Left lobe of liver (tissue), 2 donors: ENCODE data around the gene LEF1. TPM values are rescaled to one million over a fixed set of nuclear protein-coding genes. Genes with fewer than 3 reads are reported as not detected.
A peak's percentile ranks its signal among the peaks of the same experiment; 100 is the strongest.
"Not testable (repeated sequence)": the region's sequence is repeated elsewhere in the genome, so short reads cannot be mapped to it uniquely, and the experiment has no call there.

ENCODE experiments used
- ATAC-seq: fragments of 200-7000 bp; cut with Tn5 transposase; one replicate; pipeline ENCODE4 v1.9.1; 2020; ENCODE audit warnings: mild to moderate bottlenecking, moderate library complexity
- DNase-seq: peaks from one replicate; pipeline ENCODE4 v3.0.0-alpha.2; 2020; ENCODE audit warnings: low spot score
- total RNA-seq: library from RNA; stranded (reverse); gene quantifications from one replicate; pipeline ENCODE4 v1.2.1, GENCODE V29; 2021
- donor health status: DM: no; HTN: no; CAD: no; lungs with moderate emphysema.
- donor health status: DM: no; HTN: yes; CAD: no.

Gene LEF1
- total RNA-seq, 1 donor from 2014 or later, result 0.73 TPM

GRCh38 chr4:108037884-108038283 is 130.8 kb downstream of the LEF1 start:
- DNase-seq (no peak), ATAC-seq (no peak)

DNA sequence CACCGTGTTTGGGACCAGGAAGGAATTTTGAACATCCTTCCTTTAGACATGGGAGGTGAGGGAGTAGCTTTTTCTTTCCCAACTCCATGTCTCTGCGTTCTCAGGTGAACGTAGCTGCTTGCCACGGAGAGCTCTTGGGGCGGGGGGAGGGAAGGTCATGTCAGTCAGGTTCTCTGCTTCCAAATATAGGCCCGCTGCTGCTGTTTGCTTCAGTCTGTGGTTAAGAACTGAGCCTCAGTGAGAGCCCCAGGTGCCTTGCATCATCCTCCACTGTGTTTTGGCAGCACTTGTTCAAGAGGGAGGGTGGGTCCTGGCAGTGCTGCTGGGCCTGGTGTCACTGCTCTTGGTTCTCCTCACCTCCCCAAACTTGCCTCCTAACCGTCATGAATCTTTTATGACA is 132.5 kb downstream of the LEF1 start:
- ATAC-seq (peak; percentile 40), DNase-seq (no peak)

- no peak for ATAC-seq
- DNase-seq, result no peak
Observed at GRCh38 chr4:108035691-108036090, 133.0 kb downstream of the LEF1 start.

DNA sequence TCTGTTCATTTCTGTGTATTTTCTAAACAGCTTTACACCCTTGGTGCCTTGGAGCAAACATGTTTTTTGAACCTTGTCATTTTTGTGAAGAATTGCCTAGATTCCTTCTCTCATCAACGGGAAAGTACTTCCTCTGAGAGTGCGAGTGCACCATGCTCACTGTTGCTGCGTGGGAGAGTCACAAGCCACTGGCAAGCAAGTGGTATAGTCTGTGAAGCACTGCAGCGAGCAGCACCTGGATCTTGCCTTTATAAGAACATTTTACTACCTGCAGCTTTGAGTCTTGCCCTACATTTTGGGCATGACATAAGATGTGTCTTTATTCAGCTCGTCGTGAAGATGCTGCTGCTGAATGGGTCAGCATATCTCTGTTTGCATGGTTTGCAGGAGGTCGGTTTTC is 134.2 kb downstream of the LEF1 start:
- DNase-seq (no peak), ATAC-seq (no peak)

DNA sequence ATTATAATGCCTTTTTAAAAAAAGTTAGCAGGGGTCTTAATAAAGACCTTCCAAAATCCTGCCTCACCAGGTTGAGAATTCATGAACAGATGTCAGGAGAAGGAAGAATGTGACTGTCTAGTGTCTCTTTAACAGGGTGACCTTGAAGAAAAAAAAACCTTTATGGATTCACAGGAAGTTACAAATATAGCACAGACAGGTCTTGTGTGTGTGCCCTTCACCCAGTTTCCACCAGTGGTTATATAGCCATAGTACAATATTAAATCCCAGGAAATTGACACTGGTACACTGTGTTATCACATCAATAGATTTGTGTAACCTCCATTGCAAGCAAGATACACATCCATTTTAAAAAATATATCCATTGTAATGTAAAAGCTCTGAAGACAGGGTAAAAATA is 135.4 kb downstream of the LEF1 start:
- ATAC-seq, result no peak

DNA sequence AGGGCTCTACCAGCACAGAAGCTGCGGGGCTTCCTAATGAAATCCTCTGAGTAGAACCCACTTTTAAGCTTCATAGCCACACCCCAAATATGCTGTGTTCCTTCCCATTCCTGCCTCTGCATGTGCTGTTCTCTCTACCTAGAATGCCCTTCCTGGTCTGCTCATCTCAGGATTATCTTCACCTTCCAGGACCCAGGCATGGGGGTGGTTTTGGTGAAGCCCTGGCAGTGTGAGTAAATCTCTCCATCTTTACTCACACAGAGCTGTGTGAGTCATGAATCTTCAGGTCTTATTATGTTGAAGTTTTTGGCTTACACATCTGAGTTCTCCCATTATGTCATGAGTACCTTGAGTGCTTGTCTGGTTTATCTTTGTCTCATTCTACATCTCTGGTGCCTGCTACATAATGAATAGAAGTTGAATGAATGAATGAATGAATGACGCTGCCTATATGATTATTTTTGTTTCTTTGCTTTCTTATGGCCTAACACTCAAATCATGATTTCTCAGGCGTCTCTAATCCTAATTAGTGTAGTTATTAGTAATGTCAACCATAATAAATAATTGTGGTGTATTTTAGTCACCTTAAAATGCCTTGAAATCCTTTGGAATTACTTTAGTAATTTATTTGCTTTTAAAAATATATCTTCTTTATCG is 137.2 kb downstream of the LEF1 start:
- DNase-seq (no peak), ATAC-seq (no peak)

More for the DNA sequence above, 135.4 kb downstream of the LEF1 start:
- DNase-seq, result no peak

GRCh38 chr4:108030332-108030731 is 138.4 kb downstream of the LEF1 start:
- DNase-seq (no peak), ATAC-seq (peak; percentile 64)

- no peak for DNase-seq
- ATAC-seq, result peak; percentile 14
Observed at GRCh38 chr4:108029731-108030130, 139.0 kb downstream of the LEF1 start.

GRCh38 chr4:108029016-108029720 is 139.6 kb downstream of the LEF1 start:
- DNase-seq, result no peak
- ATAC-seq, result peak; percentile 10

- ATAC-seq, result no peak
Observed at GRCh38 chr4:108024878-108025165, 143.9 kb downstream of the LEF1 start.

DNA sequence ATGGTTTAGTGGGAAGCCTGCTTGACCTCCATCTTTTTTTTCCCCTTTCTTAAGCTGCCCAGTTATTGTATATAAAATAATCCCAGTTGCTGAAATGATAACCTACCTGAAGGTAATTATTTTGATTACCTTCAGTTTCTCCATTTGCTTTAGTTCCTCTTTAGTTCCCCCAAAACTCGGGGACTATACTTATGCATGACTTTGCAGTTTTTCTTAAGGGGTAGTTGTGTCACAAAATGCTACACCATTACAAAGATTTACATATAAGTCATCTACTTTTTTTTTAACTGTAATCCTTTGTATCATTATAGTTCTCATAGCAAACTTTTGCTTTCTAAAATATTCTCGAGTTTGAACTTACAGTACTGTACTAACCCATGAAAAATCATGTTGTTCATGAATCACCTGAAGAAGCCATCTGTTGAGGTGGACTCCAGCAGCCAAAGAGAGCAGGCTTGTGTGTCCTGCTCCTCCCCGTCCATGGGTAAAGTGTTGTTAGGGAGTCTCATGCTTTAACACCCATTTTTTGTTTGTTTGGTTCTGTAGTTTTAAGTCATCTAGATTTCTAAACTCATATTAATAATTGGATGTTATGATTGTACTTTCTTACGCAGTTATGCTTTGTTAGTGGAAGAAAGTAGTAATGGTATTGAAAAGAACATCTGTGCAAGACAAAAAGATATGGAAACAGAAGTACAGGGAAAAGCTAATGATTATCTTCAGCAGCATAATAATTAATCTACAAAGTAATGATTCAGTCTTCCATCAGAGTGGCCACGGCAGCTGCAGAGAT is 144.5 kb downstream of the LEF1 start:
- no peak for DNase-seq
- ATAC-seq, result no peak

More at GRCh38 chr4:108024878-108025165, 143.9 kb downstream of the LEF1 start:
- DNase-seq, result no peak

GRCh38 chr4:108018884-108019187 is 149.9 kb downstream of the LEF1 start:
- DNase-seq (no peak), ATAC-seq (no peak)

- ATAC-seq, result peak; percentile 94
- peak; percentile 78 for DNase-seq
Observed at GRCh38 chr4:108018040-108018883, 150.5 kb downstream of the LEF1 start.

GRCh38 chr4:108013955-108014354 is 154.8 kb downstream of the LEF1 start:
- no peak for DNase-seq
- no peak for ATAC-seq

DNA sequence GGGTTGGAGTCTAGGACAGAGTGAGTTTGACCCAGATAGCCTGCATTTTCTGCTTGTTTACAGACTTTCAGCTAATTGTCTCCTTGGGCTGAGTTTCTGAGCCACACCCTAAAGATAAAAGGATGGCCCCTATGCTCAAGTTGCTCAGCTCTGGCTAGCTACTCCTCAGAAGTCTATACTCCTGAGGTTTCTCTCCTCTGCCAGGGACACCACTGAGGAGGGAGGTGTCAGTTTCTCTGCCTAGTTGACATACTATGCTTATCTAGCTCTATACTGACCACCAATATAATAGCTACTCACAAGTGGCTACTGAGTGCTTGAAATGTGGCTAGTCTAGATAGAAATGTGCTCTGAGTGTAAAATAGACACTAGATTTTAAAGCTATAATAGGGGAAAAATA is 155.4 kb downstream of the LEF1 start:
- DNase-seq (no peak), ATAC-seq (no peak)

- not testable (repeated sequence) for ATAC-seq, DNase-seq
Observed at GRCh38 chr4:108012382-108012781, 156.3 kb downstream of the LEF1 start.

GRCh38 chr4:108010167-108010566 is 158.6 kb downstream of the LEF1 start:
- ATAC-seq (no peak), DNase-seq (no peak)

DNA sequence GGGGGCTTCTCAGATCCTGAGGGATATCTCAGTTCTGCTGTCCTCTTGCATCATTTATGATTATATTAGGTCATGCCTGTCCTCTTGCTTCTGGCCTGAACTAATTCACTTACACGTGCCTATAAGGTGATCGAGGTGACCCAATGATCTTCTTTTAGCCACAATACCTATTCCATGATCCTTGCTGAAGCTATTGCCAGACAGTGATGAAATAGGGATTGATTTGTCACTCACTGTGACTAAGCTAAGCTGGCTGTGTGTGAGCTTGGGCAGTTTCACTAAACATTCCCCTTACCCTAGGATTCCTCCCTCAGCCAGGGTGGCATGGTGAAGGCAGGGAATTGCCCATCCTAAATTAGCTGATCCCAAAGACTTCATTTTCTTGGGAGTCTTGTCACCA is 160.0 kb downstream of the LEF1 start:
- DNase-seq (peak; percentile 65), ATAC-seq (peak; percentile 93)

DNA sequence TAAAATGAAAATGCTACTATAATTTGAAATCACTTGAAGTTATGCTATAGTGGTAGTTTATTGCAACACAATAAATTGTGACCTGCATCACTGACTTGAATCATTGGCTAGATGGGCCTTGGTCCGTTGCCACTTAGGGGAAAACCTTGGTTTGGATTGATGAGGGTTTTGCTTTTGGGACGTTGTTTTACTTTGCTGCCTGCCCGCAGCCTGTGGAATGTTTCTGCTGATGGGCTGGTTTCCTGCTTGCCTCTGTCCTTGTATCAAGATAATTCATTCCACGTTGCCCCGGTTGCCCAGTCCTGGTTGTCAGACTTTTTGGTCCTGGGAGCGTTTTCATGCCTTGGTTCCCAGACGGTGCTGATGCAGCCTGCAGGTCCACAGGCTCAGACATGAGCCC is 160.7 kb downstream of the LEF1 start:
- DNase-seq (no peak), ATAC-seq (peak; percentile 6)

- ATAC-seq (no peak), DNase-seq (no peak)
Observed at GRCh38 chr4:108006361-108006760, 162.4 kb downstream of the LEF1 start.

- DNase-seq, result no peak
- no peak for ATAC-seq
Observed at GRCh38 chr4:108005807-108006206, 162.9 kb downstream of the LEF1 start.
